HG03095 (cell line): Measurements from ENCODE around the gene CHD5.

Experiments used
- ATAC-seq: cut with Tn5 transposase; IDR thresholded peaks from one replicate; pipeline ENCODE4 v1.9.1; 2021; ENCODE audit warnings: moderate library complexity; ENCODE audit not compliant: unreplicated experiment

CHD5 gene

GRCh38 chr1:6117064-6117463, 63.1 kb downstream of the CHD5 start:
- ATAC-seq, result no peak

- ATAC-seq, result no peak
Measured at GRCh38 chr1:6116137-6116536, 64.0 kb downstream of the CHD5 start.

- ATAC-seq, result no peak
Measured at GRCh38 chr1:6113745-6114144, 66.4 kb downstream of the CHD5 start.

GRCh38 chr1:6113116-6113515, 67.0 kb downstream of the CHD5 start:
- ATAC-seq, result no peak

GRCh38 chr1:6112690-6113005, 67.5 kb downstream of the CHD5 start:
- no peak for ATAC-seq

- ATAC-seq, result no peak
Measured at GRCh38 chr1:6111991-6112689, 68.0 kb downstream of the CHD5 start.

GRCh38 chr1:6111571-6111970, 68.5 kb downstream of the CHD5 start:
- no peak for ATAC-seq

- ATAC-seq, result no peak
Measured at GRCh38 chr1:6110326-6110725, 69.8 kb downstream of the CHD5 start.

GRCh38 chr1:6109688-6110087, 70.4 kb downstream of the CHD5 start:
- no peak for ATAC-seq

GRCh38 chr1:6108937-6109614, 71.0 kb downstream of the CHD5 start:
- no peak for ATAC-seq

- ATAC-seq, result no peak
Measured at GRCh38 chr1:6108476-6108875, 71.6 kb downstream of the CHD5 start.

GRCh38 chr1:6107409-6108356, 72.4 kb downstream of the CHD5 start:
- no peak for ATAC-seq

- ATAC-seq, result no peak
Measured at GRCh38 chr1:6106977-6107376, 73.1 kb downstream of the CHD5 start.

- ATAC-seq, result no peak
Measured at GRCh38 chr1:6106321-6106731, 73.8 kb downstream of the CHD5 start.

GRCh38 chr1:6105763-6106162, 74.4 kb downstream of the CHD5 start:
- ATAC-seq, result no peak

- no peak for ATAC-seq
Measured at GRCh38 chr1:6105218-6105679, 74.9 kb downstream of the CHD5 start.

GRCh38 chr1:6104631-6105030, 75.5 kb downstream of the CHD5 start:
- ATAC-seq, result no peak

GRCh38 chr1:6103854-6104530, 76.1 kb downstream of the CHD5 start:
- no peak for ATAC-seq

- ATAC-seq, result no peak
Measured at GRCh38 chr1:6103111-6103853, 76.8 kb downstream of the CHD5 start.

- ATAC-seq, result no peak
Measured at GRCh38 chr1:6102532-6102845, 77.6 kb downstream of the CHD5 start.
